ENCODE data around the gene DNAJB5. TPM values are rescaled to one million over a fixed set of nuclear protein-coding genes. Genes with fewer than 3 reads are reported as not detected.
"Not testable (repeated sequence)": the region's sequence is repeated elsewhere in the genome, so short reads cannot be mapped to it uniquely, and the experiment has no call there.

The DNAJB5 gene
- total RNA-seq: 10 to 100 TPM; 51.0 to 61.5 TPM

DNA sequence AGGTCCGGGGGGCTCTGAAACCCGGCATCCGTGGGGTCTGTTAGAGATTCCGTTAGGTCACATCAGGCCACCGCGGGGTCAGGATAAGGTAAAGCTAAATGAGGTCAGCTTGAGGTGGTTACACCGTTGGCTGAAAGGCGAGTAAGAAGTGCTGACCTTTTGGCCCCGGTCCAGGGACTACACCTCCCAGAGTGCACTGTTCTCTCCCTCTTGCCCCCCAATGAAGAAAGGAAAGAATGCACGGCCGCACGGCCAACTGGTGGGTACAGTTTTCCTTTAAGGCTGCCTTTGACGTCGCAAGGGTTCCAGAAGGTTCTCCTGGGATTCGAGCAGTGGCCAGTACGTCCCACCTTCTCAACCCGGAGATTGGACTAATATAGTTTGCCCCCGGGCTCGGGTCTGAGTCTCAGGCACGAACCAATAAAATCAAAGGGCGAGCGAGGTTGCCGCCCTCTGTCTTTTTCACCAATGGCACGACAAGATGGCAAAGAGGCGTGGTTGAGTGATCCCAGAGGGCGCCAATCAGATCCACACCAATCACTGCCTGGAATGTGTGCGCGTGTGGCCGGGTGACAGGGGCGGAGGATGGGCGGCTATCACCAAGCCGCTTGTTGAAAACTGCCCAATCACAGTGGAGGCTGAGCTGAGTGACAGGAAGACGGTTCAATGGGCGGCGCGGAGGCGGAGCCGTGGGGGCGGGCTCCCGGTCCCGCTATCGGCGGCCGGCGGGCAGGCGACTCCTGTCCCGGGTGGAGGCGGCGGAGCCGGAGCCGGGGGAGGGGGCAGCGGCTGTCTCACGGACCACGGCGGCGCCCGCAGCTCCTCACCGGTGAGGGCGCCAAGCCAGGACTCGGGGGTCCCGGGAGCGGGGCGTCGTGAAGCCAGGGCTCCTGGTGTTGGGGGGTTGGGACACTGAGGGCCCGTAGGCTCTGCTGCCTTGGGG lies at the start of gene DNAJB5:
TSS of gene DNAJB5 (plus strand) at position 743 of the 943 bp plus-strand sequence. CDS start 886 bp downstream, outside the sequence.
- peak within 1 kb of the TSS; percentile 79 for H3K4me3 ChIP-seq
- peaks cover 20 to 43% of the 10 kb centered on the region in 2 donors for H3K4me1 ChIP-seq (ENCODE audit: control insufficient read depth in 1 of 2, low read depth in 2 of 2)
- DNase-seq (ENCODE audit: low spot score) (peak; percentile 98), ATAC-seq (ENCODE audit: insufficient number of reproducible peaks, low FRiP score, low read depth) (peak; percentile 71)
- H3K27ac ChIP-seq: peak within 1 kb of the TSS; percentile 95 to 100
- no peaks in the 10 kb centered on the region for H3K36me3 ChIP-seq
- H3K9me3 ChIP-seq: no peaks in the 10 kb centered on the region
- TF ChIP-seq, protein P1, sequence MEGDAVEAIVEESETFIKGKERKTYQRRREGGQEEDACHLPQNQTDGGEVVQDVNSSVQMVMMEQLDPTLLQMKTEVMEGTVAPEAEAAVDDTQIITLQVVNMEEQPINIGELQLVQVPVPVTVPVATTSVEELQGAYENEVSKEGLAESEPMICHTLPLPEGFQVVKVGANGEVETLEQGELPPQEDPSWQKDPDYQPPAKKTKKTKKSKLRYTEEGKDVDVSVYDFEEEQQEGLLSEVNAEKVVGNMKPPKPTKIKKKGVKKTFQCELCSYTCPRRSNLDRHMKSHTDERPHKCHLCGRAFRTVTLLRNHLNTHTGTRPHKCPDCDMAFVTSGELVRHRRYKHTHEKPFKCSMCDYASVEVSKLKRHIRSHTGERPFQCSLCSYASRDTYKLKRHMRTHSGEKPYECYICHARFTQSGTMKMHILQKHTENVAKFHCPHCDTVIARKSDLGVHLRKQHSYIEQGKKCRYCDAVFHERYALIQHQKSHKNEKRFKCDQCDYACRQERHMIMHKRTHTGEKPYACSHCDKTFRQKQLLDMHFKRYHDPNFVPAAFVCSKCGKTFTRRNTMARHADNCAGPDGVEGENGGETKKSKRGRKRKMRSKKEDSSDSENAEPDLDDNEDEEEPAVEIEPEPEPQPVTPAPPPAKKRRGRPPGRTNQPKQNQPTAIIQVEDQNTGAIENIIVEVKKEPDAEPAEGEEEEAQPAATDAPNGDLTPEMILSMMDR (IDR thresholded peaks at IDR 0.05): no peak
- no peaks in the 10 kb centered on the region for H3K27me3 ChIP-seq (replicated peaks; ENCODE audit: insufficient read depth)

GRCh38 chr9:34939989-34940388 lies 49.6 kb upstream of the DNAJB5 start:
- not testable (repeated sequence) for H3K4me1 ChIP-seq (ENCODE audit: control insufficient read depth in 1 of 2, low read depth in 2 of 2); H3K9me3 ChIP-seq; ATAC-seq (ENCODE audit: insufficient number of reproducible peaks, low FRiP score, low read depth); H3K4me3 ChIP-seq; H3K36me3 ChIP-seq; H3K27me3 ChIP-seq (replicated peaks; ENCODE audit: insufficient read depth); DNase-seq (ENCODE audit: low spot score); H3K27ac ChIP-seq

- ATAC-seq (ENCODE audit: insufficient number of reproducible peaks, low FRiP score, low read depth) (no peak), DNase-seq (ENCODE audit: low spot score) (no peak)
- Histone ChIP-seq H3K4me1 (ENCODE audit: control insufficient read depth in 1 of 2, low read depth in 2 of 2) (no peaks in the 10 kb centered on the region), H3K36me3 (no peaks in the 10 kb centered on the region), H3K4me3 (no peak overlapping the region), H3K27ac (no peak overlapping the region), H3K9me3 (no peaks in the 10 kb centered on the region), H3K27me3 (replicated peaks; ENCODE audit: insufficient read depth) (no peaks in the 10 kb centered on the region)
- TF ChIP-seq, protein P1 (IDR thresholded peaks at IDR 0.05): no peak
Observed at GRCh38 chr9:34948451-34948850, 41.1 kb upstream of the DNAJB5 start.

DNA sequence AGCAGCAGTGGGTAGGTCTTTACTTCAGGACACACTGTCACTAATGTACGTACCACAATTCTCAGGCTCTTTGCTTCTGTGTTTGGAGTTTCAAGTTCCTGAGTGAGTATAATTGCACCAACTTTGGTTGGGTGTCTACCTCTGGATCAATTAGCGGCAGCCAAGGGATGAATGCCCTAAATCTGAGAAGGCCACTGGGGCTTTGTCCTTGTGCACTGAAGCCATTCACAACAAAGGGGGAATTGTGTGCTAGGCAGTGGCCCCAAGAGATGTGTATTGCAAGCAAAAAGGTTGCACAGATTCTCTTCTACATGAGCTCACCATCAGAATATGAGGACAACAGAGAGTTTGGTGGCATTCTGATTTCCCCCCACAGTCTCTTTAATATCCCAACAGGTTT lies 35.3 kb upstream of the DNAJB5 start:
- Histone ChIP-seq H3K27me3 (replicated peaks; ENCODE audit: insufficient read depth) (no peaks in the 10 kb centered on the region), H3K4me1 (ENCODE audit: control insufficient read depth in 1 of 2, low read depth in 2 of 2) (peaks cover 5 to 10% of the 10 kb centered on the region in 2 donors), H3K4me3 (no peak overlapping the region), H3K27ac (no peak overlapping the region), H3K36me3 (no peaks in the 10 kb centered on the region), H3K9me3 (no peaks in the 10 kb centered on the region)
- TF ChIP-seq, protein P1 (IDR thresholded peaks at IDR 0.05): no peak
- no peak for ATAC-seq (ENCODE audit: insufficient number of reproducible peaks, low FRiP score, low read depth)
- DNase-seq (ENCODE audit: low spot score): no peak

- ATAC-seq (ENCODE audit: insufficient number of reproducible peaks, low FRiP score, low read depth); H3K9me3 ChIP-seq; H3K27ac ChIP-seq; DNase-seq (ENCODE audit: low spot score); H3K27me3 ChIP-seq (replicated peaks; ENCODE audit: insufficient read depth); H3K36me3 ChIP-seq; H3K4me3 ChIP-seq: not testable (repeated sequence)
- H3K4me1 ChIP-seq (ENCODE audit: control insufficient read depth in 1 of 2, low read depth in 2 of 2): peaks cover 5 to 10% of the 10 kb centered on the region in 2 donors
Observed at GRCh38 chr9:34956066-34956465, 33.5 kb upstream of the DNAJB5 start.

GRCh38 chr9:34956648-34957047 lies 32.9 kb upstream of the DNAJB5 start:
- peaks cover 5 to 10% of the 10 kb centered on the region in 2 donors for H3K4me1 ChIP-seq (ENCODE audit: control insufficient read depth in 1 of 2, low read depth in 2 of 2)
- no peaks in the 10 kb centered on the region for H3K9me3 ChIP-seq
- no peaks in the 10 kb centered on the region for H3K36me3 ChIP-seq
- no peak overlapping the region for H3K4me3 ChIP-seq
- TF ChIP-seq, protein P1 (IDR thresholded peaks at IDR 0.05): no peak
- ATAC-seq (ENCODE audit: insufficient number of reproducible peaks, low FRiP score, low read depth) (no peak), DNase-seq (ENCODE audit: low spot score) (no peak)
- no peaks in the 10 kb centered on the region for H3K27me3 ChIP-seq (replicated peaks; ENCODE audit: insufficient read depth)
- no peak overlapping the region for H3K27ac ChIP-seq
